ENCODE data around the gene TMEM35A. TPM values are rescaled to one million over a fixed set of nuclear protein-coding genes. Genes with fewer than 3 reads are reported as not detected.
A peak's percentile ranks its signal among the peaks of the same experiment; 100 is the strongest.
"Not testable (repeated sequence)": the region's sequence is repeated elsewhere in the genome, so short reads cannot be mapped to it uniquely, and the experiment has no call there.

The TMEM35A gene
- total RNA-seq, 1 experiment from 2014 or later = not detected

- H3K4me1 Mint-ChIP-seq (ENCODE audit: insufficient read depth, unreplicated experiment) = no peaks in the 10 kb centered on the region
- TF ChIP-seq CTCF (IDR thresholded peaks at IDR 0.05; ENCODE audit: unreplicated experiment) = no peak
- ChIA-PET CTCF (interaction anchor here (0.6 kb wide), 1 partner anchor 604 kb away, joined by 3 read pairs; no protein-coding TSS in a partner anchor), POLR2A (no interaction called here)
- peaks cover 10% of the 10 kb centered on the region for H3K36me3 Mint-ChIP-seq (ENCODE audit: insufficient read depth, unreplicated experiment)
- no peaks in the 10 kb centered on the region for H3K9me3 Mint-ChIP-seq (ENCODE audit: unreplicated experiment)
- no TSS peak for BruUV-seq (replicated peaks)
- no peak for DNase-seq (ENCODE audit: unreplicated experiment)
- H3K27ac Mint-ChIP-seq (ENCODE audit: low read depth, unreplicated experiment) = peak overlapping the region; percentile 90
- intact Hi-C loops (cut with micrococcal nuclease) = loop anchor here (5.0 kb wide), 1 partner anchor 154 kb away; no protein-coding TSS in a partner anchor
- H3K4me3 Mint-ChIP-seq (ENCODE audit: unreplicated experiment) = peak overlapping the region; percentile 82
- H3K27me3 Mint-ChIP-seq (ENCODE audit: insufficient read depth, unreplicated experiment) = no peaks in the 10 kb centered on the region
Observed at GRCh38 chrX:101051153-101051548, 27.5 kb upstream of the TMEM35A start.

GRCh38 chrX:101051549-101052302 is 27.0 kb upstream of the TMEM35A start, which contains the start of gene TRMT2B:
Gene TRMT2B (minus strand): TSS chrX:101052111. CDS start chrX:101042289, 9,822 bp downstream.
- H3K36me3 Mint-ChIP-seq (ENCODE audit: insufficient read depth, unreplicated experiment) = peaks cover 10% of the 10 kb centered on the region
- peak; percentile 73 for DNase-seq (ENCODE audit: unreplicated experiment)
- peak within 1 kb of the TSS; percentile 82 for H3K4me3 Mint-ChIP-seq (ENCODE audit: unreplicated experiment)
- no peak for TF ChIP-seq CTCF (IDR thresholded peaks at IDR 0.05; ENCODE audit: unreplicated experiment)
- H3K27ac Mint-ChIP-seq (ENCODE audit: low read depth, unreplicated experiment) = peak within 1 kb of the TSS; percentile 90
- peaks cover under 1% of the 10 kb centered on the region for H3K4me1 Mint-ChIP-seq (ENCODE audit: insufficient read depth, unreplicated experiment)
- H3K9me3 Mint-ChIP-seq (ENCODE audit: unreplicated experiment) = no peaks in the 10 kb centered on the region
- ChIA-PET CTCF (interaction anchor here (0.6 kb wide), 1 partner anchor 605 kb away, joined by 3 read pairs; no protein-coding TSS in a partner anchor), POLR2A (no interaction called here)
- intact Hi-C loops (cut with micrococcal nuclease) = loop anchor here (5.0 kb wide), 1 partner anchor 154 kb away; no protein-coding TSS in a partner anchor
- no peaks in the 10 kb centered on the region for H3K27me3 Mint-ChIP-seq (ENCODE audit: insufficient read depth, unreplicated experiment)
- BruUV-seq (replicated peaks) = TSS peak; percentile 63

GRCh38 chrX:101056551-101056950 is 22.1 kb upstream of the TMEM35A start:
- H3K27ac Mint-ChIP-seq (ENCODE audit: low read depth, unreplicated experiment); DNase-seq (ENCODE audit: unreplicated experiment); intact Hi-C loops (cut with micrococcal nuclease); H3K9me3 Mint-ChIP-seq (ENCODE audit: unreplicated experiment); H3K27me3 Mint-ChIP-seq (ENCODE audit: insufficient read depth, unreplicated experiment); H3K4me3 Mint-ChIP-seq (ENCODE audit: unreplicated experiment); CTCF ChIA-PET; H3K4me1 Mint-ChIP-seq (ENCODE audit: insufficient read depth, unreplicated experiment); BruUV-seq (replicated peaks); POLR2A ChIA-PET; H3K36me3 Mint-ChIP-seq (ENCODE audit: insufficient read depth, unreplicated experiment): not testable (repeated sequence)

GRCh38 chrX:101057093-101057714 is 21.5 kb upstream of the TMEM35A start:
- POLR2A ChIA-PET = no interaction called here
- no peaks in the 10 kb centered on the region for H3K9me3 Mint-ChIP-seq (ENCODE audit: unreplicated experiment)
- CTCF ChIA-PET = no interaction called here
- no peak overlapping the region for H3K4me3 Mint-ChIP-seq (ENCODE audit: unreplicated experiment)
- H3K36me3 Mint-ChIP-seq (ENCODE audit: insufficient read depth, unreplicated experiment) = no peaks in the 10 kb centered on the region
- H3K27ac Mint-ChIP-seq (ENCODE audit: low read depth, unreplicated experiment) = no peak overlapping the region
- peaks cover 6% of the 10 kb centered on the region for H3K4me1 Mint-ChIP-seq (ENCODE audit: insufficient read depth, unreplicated experiment)
- peaks cover 9% of the 10 kb centered on the region for H3K27me3 Mint-ChIP-seq (ENCODE audit: insufficient read depth, unreplicated experiment)
- peak; percentile 13 for DNase-seq (ENCODE audit: unreplicated experiment)
- no TSS peak for BruUV-seq (replicated peaks)
- no peak for TF ChIP-seq CTCF (IDR thresholded peaks at IDR 0.05; ENCODE audit: unreplicated experiment)
- intact Hi-C loops (cut with micrococcal nuclease) = no loop called here
